ENCODE data around the gene KMT2D.

GRCh38 chr12:49052451-49053208 lies 8.0 kb downstream of the KMT2D start:
- TF ChIP-seq CTCF (IDR thresholded peaks at IDR 0.05) = no peak
- no peak for TF ChIP-seq POLR2A (IDR thresholded peaks at IDR 0.05)
